ENCODE results near the gene SLC25A36.

The SLC25A36 gene

GRCh38 chr3:140941434-140942220, at the start of gene SLC25A36:
Gene SLC25A36 (plus strand): TSS chr3:140941836. CDS start chr3:140942055, 219 bp downstream.
- in situ Hi-C loops (cut with MboI; ENCODE audit: low sequenced_read_pairs): no loop called here

GRCh38 chr3:140896997-140897396, 44.6 kb upstream of the SLC25A36 start:
- in situ Hi-C loops (cut with MboI; ENCODE audit: low sequenced_read_pairs): no loop called here

GRCh38 chr3:140898340-140899180, 43.1 kb upstream of the SLC25A36 start:
- in situ Hi-C loops (cut with MboI; ENCODE audit: low sequenced_read_pairs): no loop called here

GRCh38 chr3:140899363-140899762, 42.3 kb upstream of the SLC25A36 start:
- in situ Hi-C loops (cut with MboI; ENCODE audit: low sequenced_read_pairs): no loop called here

GRCh38 chr3:140902791-140903190, 38.8 kb upstream of the SLC25A36 start:
- in situ Hi-C loops (cut with MboI; ENCODE audit: low sequenced_read_pairs): no loop called here

GRCh38 chr3:140903196-140903595, 38.4 kb upstream of the SLC25A36 start:
- in situ Hi-C loops (cut with MboI; ENCODE audit: low sequenced_read_pairs): no loop called here

GRCh38 chr3:140904521-140904920, 37.1 kb upstream of the SLC25A36 start:
- in situ Hi-C loops (cut with MboI; ENCODE audit: low sequenced_read_pairs): no loop called here

GRCh38 chr3:140905559-140905958, 36.1 kb upstream of the SLC25A36 start:
- in situ Hi-C loops (cut with MboI; ENCODE audit: low sequenced_read_pairs): no loop called here

GRCh38 chr3:140906785-140907184, 34.9 kb upstream of the SLC25A36 start:
- in situ Hi-C loops (cut with MboI; ENCODE audit: low sequenced_read_pairs): no loop called here

- in situ Hi-C loops (cut with MboI; ENCODE audit: low sequenced_read_pairs): no loop called here
Measured at GRCh38 chr3:140910860-140911259, 30.8 kb upstream of the SLC25A36 start.

- in situ Hi-C loops (cut with MboI; ENCODE audit: low sequenced_read_pairs): no loop called here
Measured at GRCh38 chr3:140911822-140912221, 29.8 kb upstream of the SLC25A36 start.

GRCh38 chr3:140913728-140914127, 27.9 kb upstream of the SLC25A36 start:
- in situ Hi-C loops (cut with MboI; ENCODE audit: low sequenced_read_pairs): no loop called here

- in situ Hi-C loops (cut with MboI; ENCODE audit: low sequenced_read_pairs): no loop called here
Measured at GRCh38 chr3:140914384-140914945, 27.2 kb upstream of the SLC25A36 start.

- in situ Hi-C loops (cut with MboI; ENCODE audit: low sequenced_read_pairs): no loop called here
Measured at GRCh38 chr3:140916603-140917002, 25.0 kb upstream of the SLC25A36 start.

- in situ Hi-C loops (cut with MboI; ENCODE audit: low sequenced_read_pairs): no loop called here
Measured at GRCh38 chr3:140917772-140918171, 23.9 kb upstream of the SLC25A36 start.

- in situ Hi-C loops (cut with MboI; ENCODE audit: low sequenced_read_pairs): no loop called here
Measured at GRCh38 chr3:140920029-140920428, 21.6 kb upstream of the SLC25A36 start.

- in situ Hi-C loops (cut with MboI; ENCODE audit: low sequenced_read_pairs): no loop called here
Measured at GRCh38 chr3:140922634-140923033, 19.0 kb upstream of the SLC25A36 start.

GRCh38 chr3:140924097-140924873, 17.4 kb upstream of the SLC25A36 start:
- in situ Hi-C loops (cut with MboI; ENCODE audit: low sequenced_read_pairs): no loop called here

GRCh38 chr3:140927279-140928069, 14.2 kb upstream of the SLC25A36 start:
- in situ Hi-C loops (cut with MboI; ENCODE audit: low sequenced_read_pairs): no loop called here

GRCh38 chr3:140929446-140929845, 12.2 kb upstream of the SLC25A36 start:
- in situ Hi-C loops (cut with MboI; ENCODE audit: low sequenced_read_pairs): no loop called here
